Daoy (cell line): Measurements from ENCODE around the gene SATB2. TPM values are rescaled to one million over a fixed set of nuclear protein-coding genes. Genes with fewer than 3 reads are reported as not detected.

ENCODE experiments used
- DNase-seq: peaks from one replicate; pipeline ENCODE4 v3.0.0-alpha.2; 2015; ENCODE audit warnings: low read depth
- total RNA-seq: library from RNA; depleted of rRNA; stranded (reverse); fragments of >200 nt; shearing (Covaris generic); gene quantifications from 2 replicates; pipeline ENCODE4 v1.2.3, GENCODE V29; 2014

The SATB2 gene
- total RNA-seq, 1 experiment from 2014 or later, result 8.2 TPM

DNA sequence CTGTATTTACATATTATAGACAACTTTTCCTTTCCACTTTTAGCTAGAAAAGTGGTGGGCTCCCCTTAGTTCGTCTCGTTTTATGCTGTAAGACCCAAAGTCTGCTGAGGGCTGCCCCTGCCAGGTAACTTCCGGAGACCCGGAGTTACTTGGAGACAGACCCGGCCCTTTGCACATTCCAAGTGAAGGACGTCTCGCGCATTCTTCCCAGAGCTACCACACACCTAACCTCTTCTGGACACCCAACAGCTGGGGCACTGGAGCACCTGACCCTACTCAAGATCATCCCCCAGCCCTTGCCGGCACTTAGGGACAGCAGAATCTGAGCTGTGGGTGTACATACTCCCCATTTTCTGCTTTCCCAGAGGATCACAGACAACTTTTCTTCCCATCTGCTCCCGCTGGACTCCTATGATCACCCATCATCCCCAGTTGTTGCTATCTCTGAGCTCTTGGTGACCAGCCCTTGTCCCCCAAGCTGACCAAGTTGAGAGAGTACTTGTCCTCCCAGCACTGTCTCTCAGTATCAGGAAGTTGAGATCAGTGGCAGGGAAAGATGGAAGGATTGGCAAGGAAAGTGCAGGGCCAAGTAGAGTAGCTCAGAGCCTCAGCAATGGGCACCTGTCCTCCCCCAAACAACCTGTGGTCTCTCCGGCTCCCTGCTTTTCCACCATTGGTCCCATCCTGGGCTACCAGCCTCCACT, 8.4 kb upstream of the SATB2 start:
- no peak for DNase-seq

DNA sequence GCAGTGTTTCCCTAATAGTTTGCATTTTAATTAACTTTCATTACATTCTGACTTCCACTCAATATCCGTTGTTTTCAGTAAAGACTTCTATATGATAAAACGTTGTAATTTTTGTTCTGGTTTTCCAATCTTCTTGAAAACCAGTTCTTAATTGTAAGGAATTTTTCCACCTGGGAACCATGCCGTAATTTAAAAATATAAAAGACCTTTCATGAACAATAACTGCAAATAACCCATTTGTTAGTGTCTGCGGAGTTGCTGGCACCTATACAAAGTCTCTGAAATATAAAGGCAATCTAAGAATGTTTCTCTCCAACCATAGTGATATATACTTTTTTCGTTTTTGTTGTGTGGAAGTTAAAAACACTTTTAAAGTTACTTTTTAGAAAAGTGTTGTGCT, 7.7 kb upstream of the SATB2 start:
- no peak for DNase-seq

DNA sequence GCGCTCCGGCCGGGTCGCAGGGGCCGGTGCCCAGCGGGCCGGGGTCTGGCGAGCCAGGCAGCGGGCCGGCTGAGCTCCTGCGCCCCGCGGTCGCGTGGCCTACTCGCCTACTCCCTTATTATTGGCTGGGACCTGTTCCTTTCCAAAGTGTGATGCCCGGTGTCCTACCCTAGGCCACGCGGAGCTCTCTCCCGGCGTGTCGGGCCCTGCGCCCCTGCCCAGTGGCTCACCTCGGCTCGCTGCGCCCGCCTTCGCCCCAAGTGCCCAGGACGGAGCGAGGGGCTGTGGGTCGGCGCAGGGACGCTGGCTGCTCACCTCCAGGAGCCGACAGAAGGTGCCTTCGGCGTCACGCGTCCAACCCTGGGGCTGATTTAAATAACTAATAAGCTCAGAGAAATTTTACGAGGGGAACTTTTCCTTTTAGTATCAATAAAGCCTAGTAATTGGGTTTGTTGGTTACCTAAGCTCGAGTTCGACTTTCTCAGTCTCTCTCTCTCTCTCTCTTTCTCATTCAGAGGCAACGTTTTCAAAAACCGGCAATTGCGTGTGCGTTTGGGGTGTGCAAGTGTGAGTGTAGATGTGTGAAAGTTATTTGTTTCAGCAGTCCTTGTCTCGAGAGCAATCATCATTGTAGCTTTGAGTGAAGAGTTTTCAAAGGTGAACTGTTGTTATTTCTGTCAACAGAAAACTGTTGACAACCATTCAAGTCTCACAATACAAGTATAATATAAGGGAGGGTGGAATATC, 7.0 kb upstream of the SATB2 start:
- no peak for DNase-seq

DNA sequence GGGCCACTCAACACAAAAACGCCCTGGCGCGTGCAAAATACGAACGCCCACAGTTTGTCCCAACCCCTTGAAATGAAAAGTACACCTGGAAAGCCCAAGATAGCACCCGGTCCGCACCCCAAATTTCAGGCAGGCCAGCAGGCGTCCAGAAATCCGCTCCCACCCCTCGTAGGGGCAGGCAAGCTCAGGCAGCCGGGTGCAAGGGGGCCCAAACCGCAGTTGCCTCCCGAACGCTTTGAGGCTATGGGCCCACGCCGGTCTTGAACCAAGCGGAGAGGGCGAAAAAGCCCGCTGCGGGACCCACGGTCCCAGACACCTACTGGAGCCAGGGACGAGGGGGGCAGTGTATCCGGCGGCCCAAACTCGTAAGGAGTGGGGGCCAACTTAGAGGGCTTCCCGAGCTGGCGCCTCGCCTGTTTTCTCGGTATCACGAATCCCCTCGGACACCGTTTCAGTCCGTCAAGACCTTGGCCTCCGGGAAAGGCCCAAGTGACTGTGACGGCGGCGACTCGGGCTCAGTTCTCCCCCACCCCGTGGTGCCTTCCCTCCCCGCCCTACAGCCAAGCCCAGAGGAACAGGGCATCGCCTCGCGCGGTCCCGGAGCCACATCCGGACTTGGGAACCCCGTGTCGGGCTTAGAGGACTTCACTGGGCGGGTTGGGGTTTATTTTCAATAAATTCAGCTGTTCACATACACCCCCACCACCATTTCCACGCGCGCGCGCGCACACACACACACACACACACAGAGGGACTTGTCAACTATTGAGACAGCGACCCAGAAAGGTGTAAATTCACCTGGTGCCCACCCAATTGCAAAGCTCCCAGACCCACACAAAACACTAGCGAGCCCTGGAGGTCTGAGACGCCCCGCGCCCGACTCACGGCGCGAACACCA, 6.2 kb upstream of the SATB2 start:
- peak; percentile 19 for DNase-seq

GRCh38 chr2:199462956-199463692, 5.4 kb upstream of the SATB2 start:
- DNase-seq, result peak; percentile 82

DNA sequence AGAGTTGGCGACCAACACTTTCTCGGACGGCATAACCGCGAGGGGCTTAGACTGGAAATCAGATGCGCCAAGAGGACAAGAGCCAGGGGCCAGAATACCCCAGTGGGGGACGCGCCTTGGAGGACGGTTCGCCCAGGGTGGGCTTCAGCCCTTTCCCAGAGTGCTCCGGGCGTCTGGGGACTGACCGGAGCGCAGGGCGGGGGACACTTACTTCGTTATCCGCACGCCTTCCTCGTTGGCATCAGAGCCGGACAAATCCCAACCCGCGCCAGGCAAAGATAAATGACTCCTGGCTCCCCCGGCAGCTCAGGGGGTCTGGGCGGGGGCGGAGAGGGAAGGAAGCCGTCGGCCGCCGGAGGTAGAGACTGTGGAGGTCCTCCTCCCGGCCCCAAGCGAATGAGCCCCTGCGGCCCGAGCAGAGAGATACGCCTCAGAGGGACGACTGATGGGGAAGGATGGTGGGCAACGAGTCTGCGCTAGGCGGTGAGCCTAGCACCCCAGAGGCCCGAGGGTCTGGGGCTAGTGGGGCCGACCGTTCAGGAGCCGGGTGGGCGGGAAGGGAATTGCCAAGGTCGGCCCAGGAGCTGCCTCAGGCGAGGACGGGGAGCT, 4.7 kb upstream of the SATB2 start:
- no peak for DNase-seq

GRCh38 chr2:199461711-199462346, 4.1 kb upstream of the SATB2 start:
- DNase-seq, result no peak

DNA sequence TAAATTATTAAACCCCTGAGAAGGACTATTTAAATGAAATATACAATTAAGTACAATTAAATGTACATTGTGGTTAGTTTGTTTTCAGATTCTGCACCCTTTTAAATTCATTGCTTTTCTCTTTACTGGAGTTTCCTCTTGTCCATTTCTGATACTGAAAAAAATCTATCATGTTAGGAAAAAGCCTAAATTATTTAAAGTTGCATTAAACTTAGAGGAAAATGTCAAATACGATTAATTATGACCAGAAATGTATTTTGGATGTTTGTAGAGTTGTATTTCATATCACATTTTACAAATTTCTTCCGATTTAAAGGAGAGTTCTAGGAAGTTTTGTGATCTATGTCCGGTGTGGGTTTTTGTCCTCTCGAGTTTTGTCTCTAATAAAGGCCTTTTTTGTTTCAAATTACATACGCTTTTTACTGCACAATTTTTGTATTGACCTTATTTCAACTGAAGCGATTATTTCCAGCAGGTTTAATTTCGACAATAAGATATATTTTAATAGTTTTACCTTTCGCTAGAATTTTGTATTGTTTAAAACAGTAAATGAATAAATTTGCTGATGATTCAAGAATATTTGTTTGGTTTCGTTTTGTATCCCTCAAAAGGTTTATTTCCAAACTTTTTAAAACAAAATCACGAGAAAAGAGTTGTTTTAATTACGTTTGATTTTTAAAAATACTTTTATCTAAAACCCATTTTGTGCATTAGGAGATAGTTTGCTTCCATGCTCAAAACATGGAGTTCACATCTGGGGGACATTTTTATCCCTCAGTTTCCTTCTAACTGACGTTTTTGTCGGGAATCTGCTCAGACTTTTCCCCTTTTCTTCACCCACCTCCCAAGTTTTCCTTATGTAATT, 3.3 kb upstream of the SATB2 start:
- DNase-seq, result no peak

DNA sequence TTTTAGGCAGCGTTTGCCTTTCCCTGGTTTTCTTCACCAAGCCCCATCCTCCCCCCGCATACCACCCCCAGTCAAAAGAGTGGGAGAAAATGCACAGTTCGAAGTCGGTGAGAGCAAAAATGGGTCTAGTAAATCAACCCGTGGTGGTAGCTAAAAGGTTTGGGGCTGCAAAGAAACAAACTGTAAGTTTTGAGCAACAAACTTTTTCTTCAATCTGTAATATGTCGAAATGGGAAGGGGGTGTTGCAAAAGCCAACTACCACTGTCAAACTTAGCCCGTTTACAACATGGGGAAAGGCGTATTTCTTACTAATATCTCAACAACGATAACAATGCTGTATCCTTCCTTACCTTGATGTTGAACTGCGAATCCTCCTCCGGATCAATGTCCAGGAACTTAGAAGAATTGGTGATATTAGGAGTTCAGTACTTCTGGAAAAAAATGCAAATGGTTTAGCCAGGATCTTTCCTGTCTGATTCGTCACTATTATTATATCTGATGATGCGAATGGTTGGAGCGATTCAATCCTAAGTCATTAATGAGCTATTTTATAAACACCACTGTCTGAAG, 2.4 kb upstream of the SATB2 start:
- DNase-seq, result peak; percentile 23

GRCh38 chr2:199459286-199460100, 1.8 kb upstream of the SATB2 start:
- peak; percentile 93 for DNase-seq

DNA sequence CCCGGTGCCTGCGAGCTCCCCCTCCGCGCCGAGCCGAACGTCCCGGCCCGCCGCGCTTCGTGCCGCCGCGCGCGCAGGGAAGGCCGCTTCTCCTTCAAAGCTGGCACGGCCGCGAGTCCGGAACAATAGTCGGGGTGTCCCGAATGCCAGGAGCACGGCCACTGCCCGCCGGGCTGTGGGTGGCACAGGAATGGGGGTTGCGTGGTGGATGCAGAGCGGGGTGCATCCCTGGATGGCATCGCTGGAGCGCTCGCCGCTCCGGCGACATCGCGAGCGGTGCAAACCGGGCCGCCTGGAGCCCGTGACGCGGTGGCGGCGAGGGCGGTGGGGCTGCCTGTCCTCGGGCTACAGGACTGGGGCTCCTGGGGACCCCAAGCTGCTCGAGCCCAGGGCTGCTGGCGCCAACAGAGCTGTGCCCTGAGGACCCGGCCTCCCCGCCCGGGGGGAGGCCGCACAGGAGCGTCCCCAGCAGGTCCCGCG, 1.1 kb upstream of the SATB2 start:
- no peak for DNase-seq

GRCh38 chr2:199458009-199458805, 468 bp upstream of the SATB2 start:
- DNase-seq, result peak; percentile 69

GRCh38 chr2:199456383-199457146, 1.2 kb downstream of the SATB2 start:
- no peak for DNase-seq

DNA sequence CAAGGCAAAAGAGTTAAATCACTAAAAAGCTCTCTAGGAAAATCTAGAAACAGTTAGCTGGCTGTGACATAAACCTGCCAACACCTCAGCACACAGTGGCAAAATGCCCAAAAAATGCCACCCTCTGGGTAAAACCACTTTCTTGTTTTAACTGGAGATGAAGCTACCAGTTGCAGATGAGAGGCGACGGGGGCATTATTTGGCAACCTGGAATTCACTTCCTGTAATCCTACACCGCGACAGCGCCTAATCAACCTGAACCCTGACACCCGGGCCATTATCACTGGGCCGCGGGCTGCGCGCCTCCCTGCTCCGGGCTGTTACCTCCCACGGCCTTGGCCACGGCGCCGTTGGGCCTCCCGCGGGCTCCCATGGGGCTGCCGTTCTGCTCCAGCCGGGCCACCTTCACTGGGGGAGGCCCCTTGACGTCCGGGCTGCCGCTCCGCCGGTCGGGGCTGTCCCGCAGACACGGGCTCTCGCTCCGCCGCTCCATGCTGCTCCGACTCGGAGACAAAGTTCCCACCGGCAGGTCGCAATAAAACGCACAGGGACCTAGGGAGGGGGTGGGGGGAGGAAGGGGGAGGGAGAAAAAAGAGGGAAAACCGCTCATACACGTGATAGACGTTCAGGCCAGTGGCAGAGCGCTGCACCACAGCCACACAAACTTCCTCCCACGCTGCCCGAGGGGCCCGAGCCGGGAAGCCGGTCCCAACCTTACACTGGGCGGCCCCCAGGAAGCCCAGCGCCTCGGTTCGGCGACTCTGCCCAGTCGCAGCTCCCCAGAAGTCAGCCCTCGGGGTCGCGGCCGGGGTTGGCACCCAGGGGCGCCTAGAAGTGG, 2.0 kb downstream of the SATB2 start:
- peak; percentile 86 for DNase-seq

GRCh38 chr2:199455210-199455544, 2.6 kb downstream of the SATB2 start:
- no peak for DNase-seq

DNA sequence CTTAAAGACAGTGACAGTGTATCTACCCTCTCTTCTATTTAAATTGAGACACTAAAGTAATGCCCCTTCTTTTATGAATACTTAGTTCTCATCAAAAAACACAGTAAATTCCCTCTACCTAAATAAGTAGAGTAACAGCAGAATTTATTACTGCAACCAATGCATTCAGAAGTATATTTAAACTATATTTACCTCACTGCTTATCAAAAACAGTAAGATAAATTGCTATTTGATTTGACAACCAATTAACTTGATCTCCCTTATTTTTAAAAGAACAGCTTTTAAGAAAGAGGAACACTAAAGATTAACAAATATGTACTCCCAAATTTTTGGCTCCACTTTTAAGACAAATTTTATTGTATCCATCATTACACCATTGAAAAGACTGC, 4.8 kb downstream of the SATB2 start:
- no peak for DNase-seq
